Cerebellar cortex (tissue), 1 donor: Measurements from ENCODE around the gene CLCN7.
"Not testable (repeated sequence)": the region's sequence is repeated elsewhere in the genome, so short reads cannot be mapped to it uniquely, and the experiment has no call there.

Source experiments
- DNase-seq: peaks from one replicate; pipeline ENCODE4 v3.0.0-alpha.2; 2015; ENCODE audit warnings: low spot score

CLCN7 gene

DNA sequence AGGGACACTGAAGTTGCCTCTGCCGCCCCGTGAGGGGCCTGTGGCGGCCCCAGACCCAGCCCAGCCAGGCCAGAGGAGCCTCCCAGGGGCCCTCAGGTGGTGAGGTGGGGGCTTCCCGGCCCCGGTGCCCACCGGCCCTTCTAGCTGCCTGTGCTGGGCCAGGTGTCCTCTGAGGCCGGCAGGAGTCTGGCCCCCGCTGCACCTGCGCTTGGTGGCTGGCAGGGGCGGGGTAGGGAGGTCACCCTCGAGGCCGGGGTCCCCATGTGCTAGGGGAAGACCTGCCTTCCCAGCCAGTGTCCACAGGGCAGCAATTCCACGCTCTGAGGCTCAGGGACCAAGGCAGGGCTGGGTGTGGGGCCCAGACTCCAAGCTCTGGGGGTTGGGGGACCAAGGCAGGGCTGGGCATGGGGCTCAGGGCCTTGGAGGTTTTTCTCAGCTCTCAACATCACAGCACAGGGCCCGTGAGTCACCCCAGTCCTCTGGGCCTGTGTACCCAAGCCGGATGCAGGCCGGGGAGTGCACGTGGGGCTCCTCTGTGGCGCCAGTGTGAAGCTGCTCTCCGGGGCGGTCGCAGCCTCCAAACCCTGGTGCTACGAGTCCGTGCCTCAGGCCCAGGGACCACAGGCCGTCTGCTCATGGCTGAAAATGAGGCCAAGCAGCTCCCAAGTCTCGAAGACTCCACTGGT lies 29.2 kb downstream of the CLCN7 start:
- DNase-seq: no peak

GRCh38 chr16:1444730-1445517 lies 29.9 kb downstream of the CLCN7 start:
- no peak for DNase-seq

- DNase-seq: no peak
These were observed 30.7 kb downstream of the CLCN7 start, which contains the start of gene CCDC154 for GRCh38 chr16:1443980-1444729. TSS of gene CCDC154 (minus strand) at chr16:1444556. CDS start at chr16:1444322, 234 bp downstream.

DNA sequence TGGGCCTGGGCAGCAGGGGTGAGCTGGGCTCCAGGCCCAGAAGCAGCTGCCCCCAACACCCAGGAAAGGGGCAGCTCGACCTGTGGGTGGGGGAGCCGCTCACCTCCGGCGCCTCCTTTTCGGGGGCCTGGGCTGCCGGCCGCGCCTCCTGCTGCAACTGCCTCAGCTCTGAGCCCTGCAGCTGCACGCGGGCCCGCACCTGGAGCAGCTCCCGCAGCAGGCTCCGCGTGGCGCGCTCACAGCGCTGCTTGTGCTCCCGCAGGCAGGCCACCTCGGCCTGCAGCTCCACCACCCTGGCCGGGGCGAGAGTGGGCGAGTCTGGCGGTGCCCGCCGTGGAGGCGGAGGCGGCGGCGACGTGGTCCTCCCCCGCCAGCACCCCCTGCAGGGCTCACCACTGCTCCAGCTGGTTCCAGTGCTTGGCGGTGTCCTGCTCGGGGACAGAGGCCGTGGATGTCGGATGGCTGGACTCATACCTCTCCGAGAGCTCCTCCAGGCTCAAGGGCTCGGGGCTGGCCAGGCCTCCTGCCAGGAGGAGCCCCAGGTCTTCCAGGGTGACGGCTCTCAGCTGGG lies 31.3 kb downstream of the CLCN7 start:
- no peak for DNase-seq

GRCh38 chr16:1442697-1443096 lies 32.1 kb downstream of the CLCN7 start:
- DNase-seq: no peak

DNA sequence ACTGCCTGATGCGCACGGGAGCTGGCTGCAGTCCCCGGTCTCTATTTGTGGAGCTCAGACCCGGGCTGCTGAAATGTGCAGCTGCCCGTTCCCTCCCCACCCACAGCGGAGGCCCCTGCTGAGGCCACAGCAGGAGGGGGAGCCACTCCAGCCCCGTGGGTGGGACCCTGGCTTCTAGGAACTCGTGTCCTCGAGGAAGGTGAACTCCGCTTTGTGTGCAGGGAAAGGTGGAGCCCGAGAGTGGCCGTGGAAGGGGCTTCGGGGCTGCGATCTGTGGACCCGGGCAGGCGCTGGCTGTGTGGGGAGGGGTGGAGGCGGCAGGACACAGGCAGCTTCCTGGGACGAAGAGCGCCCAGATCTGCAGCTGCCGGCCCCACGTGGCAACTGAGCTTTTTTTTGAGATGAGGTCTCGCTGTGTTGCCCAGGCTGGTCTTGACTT lies 33.4 kb downstream of the CLCN7 start:
- DNase-seq: no peak

- DNase-seq: not testable (repeated sequence)
These were observed 35.1 kb downstream of the CLCN7 start for GRCh38 chr16:1439699-1440074.

GRCh38 chr16:1439058-1439698 lies 35.6 kb downstream of the CLCN7 start:
- no peak for DNase-seq

DNA sequence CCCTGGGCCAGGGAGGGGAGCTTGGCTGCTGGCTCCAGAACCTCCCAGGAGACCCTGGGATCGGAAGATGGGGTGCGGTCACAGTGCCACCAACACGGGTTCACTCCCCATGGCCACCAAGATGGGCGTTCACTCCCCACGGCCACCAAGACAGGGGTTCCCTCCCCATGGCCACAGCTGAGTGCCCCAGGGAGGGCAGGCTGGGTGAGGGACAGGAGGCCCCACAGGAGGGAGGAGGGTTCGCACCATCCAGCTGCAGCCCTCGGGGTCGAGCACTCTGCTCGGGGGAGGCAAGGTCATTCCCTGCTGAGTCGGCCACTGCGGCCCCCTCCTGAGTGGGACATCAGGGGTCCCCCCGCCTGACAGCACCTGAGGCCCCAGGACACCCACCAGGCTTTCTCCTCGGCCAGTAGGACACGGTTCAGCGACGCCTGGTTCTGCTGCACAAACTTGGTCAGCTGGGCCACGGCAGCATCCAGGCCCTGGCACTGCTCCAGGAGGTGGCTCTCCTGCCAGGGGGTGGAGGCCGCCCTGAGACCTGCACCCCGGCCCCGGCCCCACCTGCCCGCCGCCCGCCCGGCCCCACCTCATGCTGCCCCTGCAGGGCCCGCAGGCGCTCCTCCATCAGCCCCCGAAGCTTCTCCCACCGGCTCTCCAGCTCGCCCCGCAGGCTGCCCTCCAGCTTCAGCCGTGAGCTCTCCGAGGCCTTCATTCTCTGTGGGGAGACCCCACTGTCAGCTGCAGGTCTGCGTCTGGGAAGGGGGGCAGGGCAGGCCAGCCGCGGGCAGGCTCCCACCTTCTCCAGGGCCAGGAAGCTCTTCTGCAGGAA lies 36.4 kb downstream of the CLCN7 start:
- no peak for DNase-seq

- no peak for DNase-seq
These were observed 37.2 kb downstream of the CLCN7 start for GRCh38 chr16:1437606-1438005.

GRCh38 chr16:1436731-1437355 lies 38.0 kb downstream of the CLCN7 start:
- no peak for DNase-seq

- no peak for DNase-seq
These were observed 38.7 kb downstream of the CLCN7 start for GRCh38 chr16:1435921-1436697.

- no peak for DNase-seq
These were observed 39.9 kb downstream of the CLCN7 start for GRCh38 chr16:1434644-1435592.

- no peak for DNase-seq
These were observed 41.1 kb downstream of the CLCN7 start for GRCh38 chr16:1433756-1434155.

- no peak for DNase-seq
These were observed 41.6 kb downstream of the CLCN7 start for GRCh38 chr16:1433263-1433560.

DNA sequence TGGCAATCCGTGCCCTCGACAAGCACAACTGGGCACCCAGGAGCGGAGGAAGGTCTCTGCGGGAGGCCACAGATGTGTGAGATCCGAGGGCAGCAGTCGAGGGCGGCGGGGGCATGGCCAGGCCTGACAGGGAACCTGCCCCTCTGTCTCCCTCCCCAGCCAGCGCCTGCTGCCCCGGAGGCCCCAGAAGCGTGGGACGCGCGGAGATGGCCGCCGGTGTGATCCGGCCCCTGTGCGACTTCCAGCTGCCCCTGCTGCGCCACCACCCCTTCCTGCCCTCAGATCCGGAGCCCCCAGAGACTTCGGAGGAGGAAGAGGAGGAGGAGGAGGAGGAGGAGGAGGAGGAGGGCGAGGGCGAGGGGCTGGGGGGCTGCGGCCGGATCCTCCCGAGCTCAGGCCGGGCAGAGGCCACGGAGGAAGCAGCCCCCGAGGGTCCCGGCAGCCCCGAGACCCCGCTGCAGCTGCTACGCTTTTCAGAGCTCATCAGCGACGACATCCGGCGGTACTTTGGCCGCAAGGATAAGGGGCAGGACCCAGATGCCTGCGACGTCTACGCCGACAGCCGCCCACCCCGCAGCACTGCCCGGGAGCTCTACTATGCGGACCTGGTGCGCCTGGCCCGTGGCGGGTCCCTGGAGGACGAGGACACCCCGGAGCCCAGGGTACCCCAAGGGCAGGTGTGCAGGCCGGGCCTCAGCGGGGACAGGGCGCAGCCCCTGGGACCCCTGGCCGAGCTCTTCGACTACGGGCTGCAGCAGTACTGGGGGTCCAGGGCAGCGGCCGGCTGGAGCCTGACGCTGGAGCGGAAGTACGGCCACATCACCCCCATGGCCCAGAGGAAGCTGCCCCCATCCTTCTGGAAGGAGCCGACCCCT lies 42.2 kb downstream of the CLCN7 start:
- no peak for DNase-seq

- DNase-seq: no peak
These were observed 43.1 kb downstream of the CLCN7 start for GRCh38 chr16:1431497-1432270.
